Esophagus squamous epithelium (tissue), 5 donors: ENCODE measurements around the gene DTX3L. TPM values are rescaled to one million over a fixed set of nuclear protein-coding genes. Genes with fewer than 3 reads are reported as not detected.

Experiments
- DNase-seq: peaks from one replicate; lab custom pipeline; 2025; lab: John Stamatoyannopoulos, UW
- H3K27ac ChIP-seq, 4 donors: fragments of 200-600 bp; sonication (generic); one replicate each; pipeline ENCODE4 v1.5.1; 2016 to 2019; ENCODE audit warnings: mild to moderate bottlenecking in 1 of 4
- H3K27me3 ChIP-seq, 4 donors: fragments of 200-600 bp; sonication (generic); 1 replicate in 3 of 4; 2 replicates in 1 of 4; pipeline versions ENCODE4 v1.5.1 to v1.6.0; 2017 to 2021; ENCODE audit warnings: antibody characterized with exemption in 1 of 4
- H3K36me3 ChIP-seq, 3 donors: fragments of 200-600 bp; sonication (generic); one replicate each; pipeline ENCODE4 v1.5.1; 2016 to 2019
- H3K4me1 ChIP-seq, 3 donors: fragments of 200-600 bp; sonication (generic); one replicate each; pipeline ENCODE4 v1.5.1; 2017 to 2019
- H3K4me3 ChIP-seq, 4 donors: fragments of 200-600 bp; sonication (generic); 1 replicate in 3 of 4; 2 replicates in 1 of 4; pipeline ENCODE4 v1.5.1; 2016 to 2019; ENCODE audit warnings: mild to moderate bottlenecking in 2 of 4, moderate library complexity in 1 of 4
- H3K9me3 ChIP-seq, 3 donors: fragments of 200-600 bp; sonication (generic); one replicate each; pipeline ENCODE4 v1.5.1; 2016 to 2019
- CTCF ChIP-seq, 6 experiments: fragments of 450-650 bp in 4 of 6; fragments of 200-600 bp in 2 of 6; sonication (generic) in 2 of 6; IDR thresholded peaks; one replicate each; pipeline ENCODE4 v1.5.1; 2016 to 2019; ENCODE audit warnings: antibody characterized with exemption in 6 of 6, mild to moderate bottlenecking in 4 of 6, moderate library complexity in 4 of 6
- POLR2A ChIP-seq, 4 donors: fragments of 450-650 bp; IDR thresholded peaks; one replicate each; pipeline ENCODE4 v1.6.1; 2017; ENCODE audit warnings: antibody characterized with exemption in 4 of 4, mild to moderate bottlenecking in 4 of 4, moderate library complexity in 3 of 4
- WGBS, 2 donors: methylation state at CpG; one replicate each; pipeline ENCODE4 v1.1.5; 2018; 5-methylcytosine and 5-hydroxymethylcytosine counted together
- intact Hi-C: fragments of 100-400 bp; cut with DNase I; formaldehyde crosslinking; loops from one replicate; pipeline ENCODE4 v1.15.0; 2022
- total RNA-seq, 4 donors: library from RNA; depleted of rRNA; stranded (reverse); fragments of >200 nt; gene quantifications; one replicate each; pipeline ENCODE4 v1.1.0, GENCODE V29; 2016
- donor health status: DM: yes; HTN: yes; CAD: no.

DTX3L gene
- 10 to 100 TPM; 17.8 to 25.8 (median 19.9) TPM for total RNA-seq

GRCh38 chr3:122564155-122564912 lies at the start of gene DTX3L, which contains the start of gene PARP9:
DTX3L (plus strand) TSS chr3:122564338; CDS start chr3:122564427, 89 bp downstream.
PARP9 (minus strand) TSS chr3:122564300; CDS start chr3:122559620, 4,680 bp downstream.
- TF ChIP-seq CTCF (IDR thresholded peaks at IDR 0.05) (no peak), POLR2A (IDR thresholded peaks at IDR 0.05) (peak in 2 of 4 donors; percentile 53 to 80)
- Histone ChIP-seq H3K4me1 (peaks cover 9 to 60% (median 19%) of the 10 kb centered on the region in 3 donors), H3K27ac (peak within 1 kb of the TSS; percentile 94 to 99 (median 97)), H3K4me3 (peak within 1 kb of the TSS; percentile 75 to 92 (median 84)), H3K27me3 (no peaks in the 10 kb centered on the region), H3K36me3 (peaks cover 0 to 43% (median 13%) of the 10 kb centered on the region in 3 donors), H3K9me3 (no peaks in the 10 kb centered on the region)
- DNase-seq = peak; percentile 16
- WGBS, 2 donors = 0% methylated on average over 15 to 21 of the region's 56 CpGs
- intact Hi-C loops = loop anchor here (5.0 kb wide), 1 partner anchor 113 kb away; no protein-coding TSS in a partner anchor

DNA sequence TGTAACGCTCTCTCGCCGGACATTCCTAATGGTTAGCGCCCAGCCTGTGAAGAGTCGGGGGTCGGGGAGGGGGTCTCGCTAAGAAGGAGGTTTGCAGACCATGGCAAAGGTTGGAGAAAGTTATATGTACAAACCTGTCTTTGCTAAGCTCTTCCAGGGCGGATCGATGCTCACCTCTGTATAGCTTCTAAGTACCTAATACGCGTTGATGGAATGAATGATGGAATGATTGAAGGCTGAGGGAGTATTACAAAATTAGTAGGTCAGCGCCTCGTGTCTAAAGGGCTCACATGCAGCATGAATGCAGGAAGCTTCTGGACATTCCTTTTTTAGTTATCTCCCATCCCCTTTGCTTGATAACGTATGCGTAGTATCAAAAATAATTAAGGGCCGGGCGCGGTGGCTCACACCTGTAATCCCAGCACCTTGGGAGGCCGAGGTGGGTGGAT lies 49.1 kb upstream of the DTX3L start:
- Histone ChIP-seq H3K9me3 (no peaks in the 10 kb centered on the region), H3K27me3 (no peaks in the 10 kb centered on the region), H3K4me1 (peaks cover 8 to 40% (median 25%) of the 10 kb centered on the region in 3 donors), H3K4me3 (peak overlapping the region; percentile 68 to 92 (median 81)), H3K27ac (peak overlapping the region; percentile 95 to 100 (median 98)), H3K36me3 (no peaks in the 10 kb centered on the region)
- WGBS, 2 donors = 50 to 61% methylated on average over 11 to 13 of the region's 19 CpGs
- no peak for DNase-seq
- intact Hi-C loops = no loop called here
- TF ChIP-seq CTCF (IDR thresholded peaks at IDR 0.05) (no peak), POLR2A (IDR thresholded peaks at IDR 0.05) (no peak)

- Histone ChIP-seq H3K4me3 (no peak overlapping the region), H3K27me3 (no peaks in the 10 kb centered on the region), H3K4me1 (peaks cover 8 to 33% (median 24%) of the 10 kb centered on the region in 3 donors), H3K27ac (no peak overlapping the region), H3K9me3 (no peaks in the 10 kb centered on the region), H3K36me3 (no peaks in the 10 kb centered on the region)
- TF ChIP-seq CTCF (IDR thresholded peaks at IDR 0.05) (no peak), POLR2A (IDR thresholded peaks at IDR 0.05) (no peak)
- no peak for DNase-seq
- intact Hi-C loops = no loop called here
- WGBS, 2 donors = 86 to 88% methylated on average over 3 of the region's 3 CpGs
These were observed 48.3 kb upstream of the DTX3L start for GRCh38 chr3:122515870-122516269.

DNA sequence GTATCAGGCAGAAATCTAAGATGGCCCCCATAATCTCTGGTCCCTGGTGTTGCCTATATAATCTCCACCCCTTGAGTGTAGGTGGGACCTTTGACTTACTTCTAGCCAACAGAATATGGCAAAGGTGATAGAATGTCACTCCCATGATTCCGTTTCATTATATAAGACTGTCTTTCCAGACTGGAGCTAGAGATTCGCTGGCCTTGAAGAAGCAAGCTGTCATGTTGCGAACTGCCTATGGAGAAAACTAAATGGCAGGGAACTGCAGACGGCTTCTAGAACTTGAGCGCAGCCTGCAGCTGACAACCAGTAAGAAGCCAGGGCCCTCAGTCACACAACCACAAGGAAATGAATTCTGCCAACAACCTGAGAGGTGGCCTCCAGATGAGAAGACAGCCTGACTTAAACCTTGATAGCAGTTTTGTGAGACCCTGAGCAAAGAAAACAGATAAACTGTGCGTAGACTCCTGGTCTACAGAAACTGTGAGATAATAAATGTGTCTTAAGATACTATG lies 47.2 kb upstream of the DTX3L start:
- H3K27ac ChIP-seq = no peak overlapping the region
- no peaks in the 10 kb centered on the region for H3K9me3 ChIP-seq
- no peak overlapping the region for H3K4me3 ChIP-seq
- no peak for DNase-seq
- intact Hi-C loops = no loop called here
- TF ChIP-seq CTCF (IDR thresholded peaks at IDR 0.05) (no peak), POLR2A (IDR thresholded peaks at IDR 0.05) (no peak)
- H3K27me3 ChIP-seq = no peaks in the 10 kb centered on the region
- WGBS, 2 donors = 84 to 92% methylated on average over 6 of the region's 6 CpGs
- peaks cover 8 to 23% (median 17%) of the 10 kb centered on the region in 3 donors for H3K4me1 ChIP-seq
- H3K36me3 ChIP-seq = no peaks in the 10 kb centered on the region

DNA sequence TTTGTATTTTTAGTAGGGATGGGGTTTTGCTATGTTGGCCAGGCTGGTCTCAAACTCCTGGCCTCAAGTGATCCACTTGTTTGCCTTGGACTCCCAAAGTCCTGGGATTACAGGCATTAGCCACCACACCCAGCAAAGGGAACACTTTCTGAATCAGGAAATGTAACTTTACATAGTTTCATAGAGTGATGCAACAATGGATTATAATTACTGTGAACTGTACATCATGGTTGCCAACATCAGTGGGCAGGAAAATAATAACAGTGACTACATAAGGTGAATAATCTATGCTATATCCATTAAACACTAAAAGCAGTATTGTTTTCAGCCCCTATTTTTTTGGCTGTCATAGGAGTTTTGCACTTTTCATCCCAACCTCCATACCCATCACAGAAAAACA lies 44.4 kb upstream of the DTX3L start:
- no peak overlapping the region for H3K4me3 ChIP-seq
- H3K36me3 ChIP-seq = no peaks in the 10 kb centered on the region
- intact Hi-C loops = no loop called here
- TF ChIP-seq CTCF (IDR thresholded peaks at IDR 0.05) (no peak), POLR2A (IDR thresholded peaks at IDR 0.05) (no peak)
- peaks cover 0 to 6% (median 0%) of the 10 kb centered on the region in 3 donors for H3K4me1 ChIP-seq
- H3K9me3 ChIP-seq = no peaks in the 10 kb centered on the region
- peak overlapping the region in 2 of 4 donors; percentile 13 to 16 for H3K27ac ChIP-seq
- H3K27me3 ChIP-seq = no peaks in the 10 kb centered on the region
- no peak for DNase-seq
